ENCODE results near the gene ATP13A5.

DNA sequence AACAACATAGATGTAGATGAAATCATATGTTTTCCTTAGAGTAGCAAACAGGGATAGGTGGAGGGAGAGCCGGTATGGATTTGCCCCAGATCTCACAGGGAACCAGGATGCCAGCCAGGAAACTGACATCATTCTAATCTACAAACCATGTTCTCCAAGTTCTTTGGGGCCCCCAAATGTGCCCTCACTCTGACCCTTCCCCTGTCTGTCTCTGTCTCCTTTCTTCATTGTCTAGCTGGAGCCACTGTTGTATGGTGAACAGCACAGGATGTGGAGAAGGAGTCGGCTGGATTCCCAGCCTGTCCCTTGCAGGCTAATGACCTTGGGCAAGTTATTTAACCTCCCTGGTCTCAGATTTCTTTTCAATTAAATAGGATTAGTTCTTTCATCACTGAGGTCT is 962 bp downstream of the ATP13A5 start:
- TF ChIP-seq, protein P1, sequence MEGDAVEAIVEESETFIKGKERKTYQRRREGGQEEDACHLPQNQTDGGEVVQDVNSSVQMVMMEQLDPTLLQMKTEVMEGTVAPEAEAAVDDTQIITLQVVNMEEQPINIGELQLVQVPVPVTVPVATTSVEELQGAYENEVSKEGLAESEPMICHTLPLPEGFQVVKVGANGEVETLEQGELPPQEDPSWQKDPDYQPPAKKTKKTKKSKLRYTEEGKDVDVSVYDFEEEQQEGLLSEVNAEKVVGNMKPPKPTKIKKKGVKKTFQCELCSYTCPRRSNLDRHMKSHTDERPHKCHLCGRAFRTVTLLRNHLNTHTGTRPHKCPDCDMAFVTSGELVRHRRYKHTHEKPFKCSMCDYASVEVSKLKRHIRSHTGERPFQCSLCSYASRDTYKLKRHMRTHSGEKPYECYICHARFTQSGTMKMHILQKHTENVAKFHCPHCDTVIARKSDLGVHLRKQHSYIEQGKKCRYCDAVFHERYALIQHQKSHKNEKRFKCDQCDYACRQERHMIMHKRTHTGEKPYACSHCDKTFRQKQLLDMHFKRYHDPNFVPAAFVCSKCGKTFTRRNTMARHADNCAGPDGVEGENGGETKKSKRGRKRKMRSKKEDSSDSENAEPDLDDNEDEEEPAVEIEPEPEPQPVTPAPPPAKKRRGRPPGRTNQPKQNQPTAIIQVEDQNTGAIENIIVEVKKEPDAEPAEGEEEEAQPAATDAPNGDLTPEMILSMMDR (conservative IDR thresholded peaks at IDR 0.05 in 1 of 2, IDR thresholded peaks at IDR 0.05 in 1 of 2; ENCODE audit: extremely low read depth in 1 of 2, insufficient read depth in 1 of 2, low read depth in 1 of 2, low read length in 2 of 2), result no peak
- no peak for TF ChIP-seq EZH2 (IDR thresholded peaks at IDR 0.05; ENCODE audit: borderline replicate concordance, low read length)

Measured in mammary epithelial cell (primary cell).